HG02571 (cell line): Measurements from ENCODE around the gene MTNR1A.
A peak's percentile ranks its signal among the peaks of the same experiment; 100 is the strongest.

Experiments used
- ATAC-seq: cut with Tn5 transposase; IDR thresholded peaks from one replicate; pipeline ENCODE4 v1.9.1; 2021; ENCODE audit warnings: mild to moderate bottlenecking, moderate library complexity; ENCODE audit not compliant: unreplicated experiment

Gene MTNR1A

DNA sequence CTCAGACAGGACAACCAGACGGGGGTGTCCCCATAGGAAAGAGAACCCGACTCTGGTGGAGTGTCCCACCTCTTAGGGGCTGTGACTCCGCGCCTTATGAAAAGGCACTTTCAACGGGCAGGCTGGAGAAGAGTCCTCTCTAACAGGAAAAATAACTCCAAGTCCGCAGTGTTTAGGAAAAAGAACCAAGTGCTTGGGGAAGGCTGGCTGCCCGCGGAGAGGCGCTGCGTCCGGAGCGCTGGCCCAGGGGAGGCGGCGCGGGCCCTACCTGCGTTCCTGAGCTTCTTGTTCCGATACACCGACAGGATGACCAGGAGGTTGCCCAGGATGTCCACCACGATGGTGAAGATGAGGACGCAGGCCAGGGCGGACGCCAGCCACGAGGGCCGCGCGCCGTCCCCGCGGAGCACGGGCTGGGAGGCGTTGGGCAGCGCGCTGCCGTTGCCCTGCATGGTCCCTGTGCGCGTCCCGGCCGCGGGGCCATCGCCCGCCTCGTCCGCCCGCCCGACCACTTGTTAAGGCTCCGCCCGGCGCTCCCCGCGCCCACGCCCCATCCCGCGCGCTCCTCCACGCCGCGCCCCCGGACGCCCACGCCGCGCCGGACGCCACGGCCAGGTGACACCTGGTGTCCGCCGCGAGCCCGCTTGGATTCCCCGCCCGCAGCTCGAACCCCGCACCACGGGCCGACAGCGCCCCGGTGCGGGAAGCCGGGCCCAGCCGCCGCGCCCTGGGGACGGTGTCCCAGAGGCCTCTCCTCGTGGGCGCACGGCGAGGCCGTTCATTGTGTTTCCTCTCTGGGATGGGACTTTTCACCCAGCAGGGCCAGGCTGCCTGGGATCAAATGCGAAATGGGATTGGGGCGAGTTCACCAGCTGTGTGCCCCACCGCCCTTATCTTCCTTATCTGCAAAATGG lies at the start of gene MTNR1A:
Gene MTNR1A (minus strand): TSS at position 654 of the 914 bp plus-strand sequence. CDS start 202 bp downstream, at position 452.
- no peak for ATAC-seq

DNA sequence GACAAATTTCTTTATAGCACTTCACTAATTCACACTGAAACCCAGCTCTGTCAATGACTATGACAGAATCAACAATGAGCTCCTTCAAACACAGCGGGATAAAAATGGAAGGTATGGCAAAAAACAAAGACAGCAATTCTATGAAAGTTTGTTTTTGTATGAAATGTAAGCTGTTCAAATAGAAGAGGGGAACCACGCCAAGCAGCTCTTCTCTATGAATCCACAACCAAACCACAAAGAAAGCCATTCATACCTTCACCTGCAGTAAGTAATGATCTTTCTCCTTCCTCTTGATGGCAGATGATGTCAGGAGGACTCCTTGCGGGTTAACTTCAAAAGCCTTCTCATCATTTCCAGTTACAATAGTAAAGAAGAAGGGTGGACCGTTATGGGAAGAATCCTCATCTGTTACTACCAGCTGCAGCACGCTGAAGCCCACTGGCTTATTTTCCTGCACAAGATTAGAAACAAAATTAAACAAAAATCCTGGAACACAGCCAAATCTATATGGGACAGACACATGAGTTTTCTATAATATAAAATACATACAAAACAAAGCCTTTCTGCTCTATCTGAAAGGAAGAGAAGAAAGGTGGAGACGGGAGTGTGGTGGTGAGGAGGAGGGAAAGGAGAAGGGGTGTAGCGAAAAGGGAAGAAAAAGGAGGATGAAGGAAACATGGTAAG lies 48.9 kb upstream of the MTNR1A start:
- ATAC-seq, result no peak

DNA sequence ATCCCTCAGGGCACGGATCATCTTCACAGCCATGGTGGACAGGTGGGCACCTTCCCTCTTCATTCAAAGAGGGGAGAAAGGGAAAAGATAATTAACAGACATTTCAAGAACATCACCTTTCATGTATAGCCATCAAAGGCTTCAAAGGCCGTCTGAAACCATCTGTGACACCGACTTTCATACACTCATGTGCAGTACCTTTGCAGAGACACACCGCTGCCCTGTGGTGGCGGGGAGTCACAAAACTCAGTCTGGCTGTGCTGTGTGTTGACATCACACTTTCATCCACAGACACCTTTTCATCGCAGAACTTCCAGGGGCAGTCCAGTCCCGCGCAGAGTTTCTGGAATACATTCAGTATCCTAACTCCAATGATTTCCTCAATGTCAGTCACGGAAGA lies 47.6 kb upstream of the MTNR1A start:
- no peak for ATAC-seq

DNA sequence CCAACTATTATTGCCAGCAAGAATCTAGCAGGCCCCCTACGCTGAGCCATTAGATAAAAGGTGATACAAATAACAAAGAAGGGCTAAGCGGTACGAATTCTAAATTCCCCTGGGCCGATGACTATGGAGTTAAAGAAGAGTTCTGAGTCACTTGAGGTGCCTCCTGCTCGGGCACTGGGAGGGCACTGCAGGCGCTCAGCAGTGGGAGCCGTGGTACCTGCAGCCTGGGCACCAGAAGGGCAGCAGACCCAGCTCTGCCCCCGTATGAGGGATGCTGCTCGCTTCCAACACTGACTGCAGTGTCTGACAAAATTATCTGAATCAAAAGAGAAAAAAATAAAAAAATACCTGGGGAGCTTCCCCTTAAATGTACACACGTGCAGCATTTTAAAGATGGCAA lies 44.1 kb upstream of the MTNR1A start:
- no peak for ATAC-seq

DNA sequence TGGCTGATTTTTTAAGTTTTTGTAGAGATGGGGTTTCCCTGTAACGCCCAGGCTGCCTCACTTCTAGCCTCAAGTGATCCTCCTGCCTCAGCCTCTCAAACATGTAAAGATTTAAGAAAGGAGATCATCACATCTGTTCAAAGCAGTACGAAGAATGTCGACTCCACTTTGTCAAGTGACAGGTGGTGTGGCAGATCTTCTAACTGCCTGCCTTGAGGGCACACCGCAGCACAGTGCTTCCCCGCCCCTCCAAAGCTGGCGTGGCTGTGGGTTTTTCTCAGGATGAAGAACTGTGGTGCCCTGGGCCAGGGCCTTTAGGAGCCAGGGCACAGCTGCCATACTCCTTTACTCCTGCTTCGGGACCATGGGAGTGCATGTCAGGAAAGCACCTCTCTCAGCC lies 43.3 kb upstream of the MTNR1A start:
- no peak for ATAC-seq

DNA sequence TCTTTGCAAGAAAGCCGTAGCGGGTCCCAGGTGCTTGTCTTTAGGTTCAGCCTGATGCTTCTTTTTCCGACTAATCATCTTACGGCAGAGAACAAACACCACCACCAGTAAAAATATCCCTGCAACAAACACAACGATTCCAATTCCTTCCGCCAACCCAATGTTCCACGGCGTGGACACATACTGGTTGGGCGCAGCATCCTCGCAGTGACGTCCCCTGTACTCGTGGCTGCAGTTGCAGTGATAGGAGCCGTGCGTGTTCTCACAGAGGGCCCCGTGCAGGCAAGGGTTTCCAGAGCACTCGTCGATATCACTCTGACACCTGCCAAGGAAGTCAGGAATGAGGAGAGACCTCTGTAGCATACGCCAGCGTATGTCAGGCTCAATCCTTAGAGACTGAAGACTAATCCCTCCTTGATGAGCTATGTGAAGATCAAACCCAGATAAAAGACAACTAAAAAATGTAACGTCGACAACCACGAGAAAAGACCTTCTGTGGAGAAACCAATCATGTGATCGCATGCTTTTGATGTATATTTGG lies 41.6 kb upstream of the MTNR1A start:
- no peak for ATAC-seq

DNA sequence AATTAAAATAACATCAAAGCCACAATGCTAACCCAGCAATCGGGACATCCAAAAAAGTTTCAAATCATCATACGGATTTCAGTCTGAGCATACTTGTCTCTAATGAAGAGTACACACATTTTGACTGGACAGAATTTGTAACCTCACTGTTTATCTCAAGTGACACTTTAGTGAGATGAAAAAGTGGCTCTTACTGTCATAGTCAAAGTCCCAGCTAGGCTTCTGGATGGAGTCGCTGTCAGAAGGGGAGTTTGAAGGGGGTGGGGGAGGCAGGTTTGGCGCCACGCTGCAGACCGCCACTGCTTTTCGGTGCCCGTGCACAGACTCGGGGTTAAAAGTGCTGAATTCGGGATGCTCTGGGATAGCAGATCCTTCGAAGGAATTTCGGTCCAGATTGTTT lies 41.0 kb upstream of the MTNR1A start:
- no peak for ATAC-seq

DNA sequence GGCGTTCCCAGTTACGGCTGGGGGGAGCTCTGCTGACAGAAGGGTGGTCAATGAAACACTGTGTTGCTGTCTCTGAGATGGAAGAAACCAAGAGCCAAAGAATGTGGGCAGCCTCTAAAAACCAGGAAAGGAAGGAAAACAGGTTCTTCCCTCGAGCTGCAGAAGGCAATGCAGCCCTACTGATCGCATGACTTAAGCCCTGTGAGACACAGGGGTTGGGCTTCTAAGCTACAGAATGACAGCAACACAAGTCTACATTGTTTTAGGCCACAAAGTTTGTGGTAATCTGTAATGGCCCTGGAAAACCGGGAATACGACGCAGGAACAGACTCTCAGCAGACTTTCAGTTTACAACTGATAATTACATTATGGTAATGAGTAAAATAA lies 38.2 kb upstream of the MTNR1A start:
- no peak for ATAC-seq

DNA sequence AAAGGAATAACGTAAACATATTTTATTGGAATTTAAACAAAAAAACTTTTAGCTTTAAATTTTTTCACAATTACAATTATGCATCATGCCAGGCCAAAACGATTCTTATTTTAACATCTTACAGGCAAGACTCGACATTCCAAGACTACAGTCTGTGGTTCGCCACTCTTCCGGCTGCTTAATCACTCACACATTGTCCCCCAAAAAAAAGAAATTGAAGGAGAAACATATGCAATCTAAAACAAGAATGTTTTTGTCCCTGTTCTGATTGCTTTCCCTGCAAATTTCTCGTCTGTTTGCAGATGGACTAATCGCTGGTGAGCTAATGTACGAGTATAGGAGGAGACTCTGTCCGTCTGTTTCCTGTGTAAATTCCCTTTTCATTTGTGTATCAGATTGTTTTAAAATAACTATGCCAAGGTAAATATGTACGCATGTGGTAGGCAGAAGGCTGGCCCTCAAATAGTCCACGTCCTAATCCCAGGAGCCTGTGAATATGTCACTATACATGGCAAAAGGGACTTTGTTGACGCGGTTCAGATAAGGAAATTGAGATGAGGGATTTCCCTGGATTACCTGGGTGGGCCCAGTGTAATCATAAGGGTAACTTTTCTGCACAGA lies 37.7 kb upstream of the MTNR1A start:
- no peak for ATAC-seq

DNA sequence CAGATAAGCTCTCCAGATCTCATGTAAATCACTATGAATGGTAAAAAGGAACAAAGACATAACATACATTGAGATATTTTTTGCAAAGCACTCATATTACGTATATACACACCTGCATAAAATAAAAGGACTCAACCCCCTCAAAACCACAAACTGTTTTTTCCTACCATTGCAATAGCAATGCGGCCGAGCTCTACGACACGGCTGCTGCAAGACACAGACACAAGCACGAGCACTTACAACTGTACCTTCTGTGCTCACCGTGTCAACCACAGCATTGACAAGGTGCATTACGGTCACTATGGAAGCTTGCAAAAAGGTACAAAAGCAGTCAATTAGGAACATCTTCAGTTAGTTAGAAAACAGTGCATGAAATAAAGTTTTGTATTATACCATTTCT lies 37.1 kb upstream of the MTNR1A start:
- no peak for ATAC-seq

DNA sequence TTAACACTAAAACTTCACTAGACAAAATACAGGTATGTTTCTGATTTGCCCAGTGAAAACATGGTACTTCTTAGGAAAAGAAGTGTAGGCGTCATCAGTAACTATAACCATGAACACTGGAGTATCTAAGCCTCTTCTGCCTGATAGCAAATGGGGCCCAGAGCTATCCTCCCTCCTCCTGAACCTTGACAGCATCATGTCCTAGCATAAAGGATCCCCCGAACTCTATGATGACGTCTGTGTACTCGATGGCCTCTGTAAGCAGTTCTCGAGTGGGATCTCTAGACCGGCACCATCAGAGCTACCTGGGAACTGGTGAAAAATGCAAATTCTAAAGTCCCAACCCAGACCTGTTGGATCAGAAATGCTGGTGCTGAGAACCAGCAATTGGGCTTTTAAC lies 36.3 kb upstream of the MTNR1A start:
- ATAC-seq, result no peak

DNA sequence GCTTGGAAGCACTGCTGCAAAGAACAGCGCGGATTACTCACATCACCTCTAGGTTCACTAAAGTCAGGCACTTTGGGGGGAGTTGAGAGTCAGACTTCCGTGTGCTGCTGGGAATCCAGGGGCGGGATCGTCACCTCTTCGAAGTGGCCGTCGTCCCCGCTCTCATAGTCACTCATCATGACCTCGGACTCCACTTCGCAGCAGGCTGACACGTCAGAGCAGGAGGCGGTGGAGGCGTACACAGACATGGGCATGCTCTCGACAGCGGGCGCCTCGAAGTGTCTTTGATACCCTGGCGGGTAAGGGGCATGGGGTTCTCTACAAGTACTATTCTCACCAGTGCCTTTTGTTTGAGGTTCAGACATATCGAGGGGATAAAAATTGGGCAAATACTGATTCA lies 33.1 kb upstream of the MTNR1A start:
- ATAC-seq, result no peak

DNA sequence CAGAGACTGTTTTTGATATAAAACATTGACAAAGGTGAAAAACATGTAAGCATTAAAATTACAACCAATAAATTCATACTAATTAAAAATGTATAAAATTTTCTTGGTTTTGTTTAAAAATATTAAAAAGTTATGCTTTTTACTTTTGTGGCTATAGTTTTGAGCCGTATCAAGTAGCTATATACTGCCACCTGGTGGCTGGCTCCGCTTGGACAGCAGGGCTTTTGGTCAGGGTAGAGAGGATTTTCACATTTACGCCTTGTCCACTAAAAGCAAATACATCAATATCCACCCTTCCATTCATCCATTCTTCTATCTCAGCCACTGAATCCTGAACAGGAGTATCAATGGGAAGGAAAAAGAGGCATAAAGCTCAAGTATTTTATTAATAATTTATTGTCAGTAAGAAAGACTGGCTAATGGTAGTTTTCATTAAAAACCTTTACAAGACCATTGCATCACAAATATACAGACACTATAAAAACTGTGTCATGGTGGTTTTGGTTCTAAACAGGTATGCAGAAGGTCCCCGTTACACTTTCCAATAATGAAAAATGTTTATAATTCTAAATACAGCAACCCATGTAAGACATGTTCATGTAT lies 32.1 kb upstream of the MTNR1A start:
- peak; percentile 58 for ATAC-seq

DNA sequence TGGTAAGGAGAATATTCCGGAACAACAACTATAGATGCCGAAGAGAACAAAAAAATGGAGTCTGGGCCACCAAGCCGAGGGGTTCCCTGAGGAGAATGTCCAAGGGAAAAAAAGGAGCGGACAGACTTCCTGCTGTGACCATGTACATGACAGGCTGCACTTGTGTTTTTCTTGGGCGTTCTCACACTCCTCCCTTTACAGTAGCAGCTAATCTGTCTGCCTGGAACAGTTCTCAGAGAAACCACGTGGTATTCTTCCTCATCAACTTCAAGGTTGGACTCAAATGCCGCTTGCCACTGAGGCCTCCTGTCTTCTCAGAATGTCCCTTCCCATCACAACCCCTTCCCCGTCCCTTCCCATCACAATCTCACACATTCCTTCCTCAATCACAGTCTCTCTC lies 30.8 kb upstream of the MTNR1A start:
- ATAC-seq, result no peak

DNA sequence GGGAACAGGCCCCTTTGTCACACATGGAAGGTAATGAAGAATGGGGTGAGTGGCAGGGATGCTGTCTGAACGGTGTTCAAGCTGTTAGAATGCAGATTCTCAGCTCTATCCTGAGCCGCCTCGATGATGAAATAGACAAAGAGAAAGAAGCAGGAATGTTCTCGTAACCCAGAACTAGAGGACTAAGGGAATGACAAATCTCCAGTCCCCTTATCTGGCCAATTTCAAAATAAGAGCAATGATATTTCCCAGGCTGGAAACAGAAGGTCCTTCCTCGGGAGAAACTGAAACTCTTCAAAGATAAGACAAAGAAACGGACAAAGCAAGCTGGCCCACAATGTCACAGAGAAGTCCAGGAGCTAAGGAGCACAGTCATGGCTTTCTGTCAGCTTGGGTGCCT lies 29.5 kb upstream of the MTNR1A start:
- no peak for ATAC-seq

DNA sequence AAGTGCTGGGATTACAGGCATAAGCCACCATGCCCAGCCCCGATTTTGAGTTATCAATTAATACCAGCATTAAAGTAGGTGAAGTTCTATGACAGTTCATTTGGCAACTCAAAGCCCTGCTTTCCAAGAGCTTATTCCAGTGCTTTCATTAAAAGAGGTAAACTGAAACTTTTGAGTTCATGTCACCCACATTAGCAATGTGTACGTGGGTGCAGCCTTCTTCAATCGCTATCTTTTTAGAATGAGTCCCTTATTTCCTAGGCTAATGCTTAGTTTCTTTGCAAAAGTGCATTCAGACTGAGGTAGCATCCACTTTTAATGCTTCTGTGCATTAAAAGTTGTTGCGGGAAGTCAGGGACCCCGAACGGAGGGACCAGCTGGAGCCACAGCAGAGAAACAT lies 26.1 kb upstream of the MTNR1A start:
- no peak for ATAC-seq

DNA sequence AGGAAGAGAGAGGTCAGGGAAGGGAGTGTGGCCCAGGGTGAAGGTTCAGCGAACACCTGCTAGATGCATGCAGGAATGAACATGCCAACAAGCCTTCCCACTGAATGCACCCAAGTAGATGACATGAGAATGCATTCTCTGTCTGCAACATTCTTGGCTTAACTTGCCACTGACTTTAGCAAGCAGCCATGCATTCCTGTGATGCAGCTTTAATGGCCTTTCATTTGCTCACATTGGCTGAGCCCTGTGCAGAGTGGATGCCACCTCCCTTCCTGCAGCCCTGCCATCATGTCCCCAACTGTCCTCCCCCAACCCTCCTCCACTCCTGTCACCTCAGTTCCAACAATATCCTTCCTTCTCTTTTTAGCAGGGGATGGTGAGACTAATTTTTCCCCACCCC lies 25.3 kb upstream of the MTNR1A start:
- ATAC-seq, result no peak

DNA sequence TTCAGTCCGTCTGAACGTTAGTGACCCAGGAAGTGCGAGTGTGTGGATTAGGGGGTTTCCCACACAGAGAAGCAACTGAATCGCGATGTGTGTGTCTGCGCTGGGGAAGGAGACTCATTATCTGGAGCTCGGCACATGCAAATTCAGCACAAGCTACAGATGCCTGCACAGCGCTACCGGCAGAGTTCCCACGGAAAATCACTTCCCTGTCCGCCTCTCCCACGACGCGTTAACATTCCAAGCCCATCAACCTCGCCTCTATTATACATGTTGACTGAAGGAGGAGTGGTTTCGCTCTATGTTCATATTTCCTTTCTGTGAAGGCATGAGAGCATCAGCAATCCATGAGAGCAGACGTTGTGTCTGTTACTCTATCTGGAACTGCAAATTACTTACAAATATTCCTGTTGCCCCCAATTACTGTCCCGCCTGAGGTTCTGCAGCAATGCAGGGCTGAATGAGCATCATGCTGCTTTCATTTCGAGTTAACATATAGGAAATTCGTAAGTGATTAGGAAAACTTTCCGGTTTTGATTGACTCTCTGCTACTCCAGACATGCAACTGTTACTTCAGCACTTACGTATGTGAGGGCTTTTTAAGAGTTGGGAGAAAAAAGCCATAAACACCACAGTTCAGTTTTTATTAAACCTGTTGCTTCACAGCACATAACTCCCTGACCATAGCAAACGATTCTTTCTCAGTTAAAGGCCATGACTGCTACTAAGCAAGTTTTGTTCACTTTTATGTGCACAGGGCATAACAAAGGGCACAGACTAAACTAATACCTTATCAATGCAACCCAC lies 15.0 kb upstream of the MTNR1A start:
- ATAC-seq, result no peak

DNA sequence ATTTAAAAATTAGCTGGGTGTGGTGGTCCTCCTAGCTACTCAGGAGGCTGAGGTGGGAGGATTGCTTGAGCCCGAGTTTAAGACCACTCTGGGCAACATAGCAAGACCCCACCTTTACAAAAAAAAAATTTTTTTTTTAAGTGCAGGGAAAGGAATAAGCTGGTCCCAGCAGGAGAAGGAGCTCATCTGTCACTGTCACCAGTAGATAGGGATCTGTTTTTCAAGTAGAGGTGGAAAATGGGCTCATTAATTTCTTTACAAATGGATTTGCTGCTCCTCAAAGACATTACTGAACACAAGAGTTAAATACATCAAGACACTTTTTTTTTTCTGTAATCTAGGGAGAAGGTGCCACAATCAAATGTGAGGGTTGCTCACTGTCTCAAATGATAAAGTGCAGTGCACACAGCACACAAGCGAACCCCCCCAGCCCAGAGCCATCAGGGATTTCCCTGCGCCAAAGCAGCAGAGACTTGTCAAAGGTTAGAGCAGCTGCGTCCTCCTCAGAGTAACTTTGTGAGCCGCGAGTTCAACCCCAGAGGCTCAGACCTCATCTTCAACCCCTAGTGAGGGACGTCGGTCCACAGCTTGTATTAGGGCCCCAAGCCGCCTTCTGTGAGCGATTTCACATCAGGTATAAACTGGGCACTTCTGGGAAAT lies 14.3 kb upstream of the MTNR1A start:
- no peak for ATAC-seq

DNA sequence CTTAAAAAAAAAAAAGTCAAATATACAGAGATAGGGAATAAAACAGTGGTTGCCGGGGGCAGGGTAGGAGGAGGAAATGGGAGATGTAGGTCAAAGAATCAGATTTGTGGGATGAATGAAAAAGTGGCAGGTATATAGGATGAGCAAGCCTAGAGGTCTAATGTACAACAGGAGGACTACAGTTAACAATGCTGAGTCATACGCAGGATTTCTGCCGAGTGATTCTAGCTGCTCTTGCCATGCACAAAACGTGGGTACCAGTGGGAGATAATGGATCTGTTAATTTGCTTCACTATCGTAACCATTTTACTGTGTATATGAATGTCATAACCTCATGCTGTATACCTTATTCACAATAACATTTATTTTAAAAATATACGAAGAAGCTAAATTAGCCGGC lies 10.7 kb upstream of the MTNR1A start:
- ATAC-seq, result no peak
